ENCODE measurements around the gene SLC44A4.

GRCh38 chr6:31906122-31906521 lies 27.3 kb upstream of the SLC44A4 start:
- TF ChIP-seq CTCF (conservative IDR thresholded peaks at IDR 0.05; ENCODE audit: low read depth, low read length) = no peak
- no peak for TF ChIP-seq EZH2 (IDR thresholded peaks at IDR 0.05; ENCODE audit: low read length, unreplicated experiment)
